D721Med (cell line): ENCODE results near the gene MMP19.
"Not testable (repeated sequence)": the region's sequence is repeated elsewhere in the genome, so short reads cannot be mapped to it uniquely, and the experiment has no call there.

Source experiments
- DNase-seq: peaks from one replicate; pipeline ENCODE4 v3.0.0; 2011; ENCODE audit warnings: low spot score; ENCODE audit not compliant: insufficient read length
- FAIRE-seq: peaks from 2 replicates; lab custom pipeline; 2011; peaks lifted over from hg19 to GRCh38; lab: Jason Lieb, UNC
- CTCF ChIP-seq: IDR thresholded peaks from 2 replicates; pipeline ENCODE4 v1.5.1; 2012; ENCODE audit warnings: mild to moderate bottlenecking, control low read depth; ENCODE audit not compliant: insufficient read depth; ENCODE audit errors: missing control alignments

The MMP19 gene

GRCh38 chr12:55842681-55843429 lies at the start of gene MMP19:
TSS of gene MMP19 (minus strand) at chr12:55842936. CDS start at chr12:55842830, 106 bp downstream.
- FAIRE-seq (no peak), DNase-seq (no peak)
- no peak for TF ChIP-seq CTCF

- TF ChIP-seq CTCF = no peak
- no peak for DNase-seq
- FAIRE-seq = no peak
Measured at GRCh38 chr12:55891310-55891709, 48.6 kb upstream of the MMP19 start.

- FAIRE-seq = no peak
- TF ChIP-seq CTCF = no peak
Measured at GRCh38 chr12:55885113-55885512, 42.4 kb upstream of the MMP19 start.

GRCh38 chr12:55877824-55878223 lies 35.1 kb upstream of the MMP19 start:
- no peak for FAIRE-seq
- no peak for TF ChIP-seq CTCF

More at GRCh38 chr12:55885113-55885512, 42.4 kb upstream of the MMP19 start:
- no peak for DNase-seq

GRCh38 chr12:55875704-55876467 lies 33.1 kb upstream of the MMP19 start:
- FAIRE-seq = no peak
- no peak for TF ChIP-seq CTCF
- DNase-seq = no peak

More at GRCh38 chr12:55877824-55878223, 35.1 kb upstream of the MMP19 start:
- no peak for DNase-seq

GRCh38 chr12:55874443-55874842 lies 31.7 kb upstream of the MMP19 start:
- no peak for TF ChIP-seq CTCF
- FAIRE-seq (no peak), DNase-seq (no peak)

- DNase-seq, FAIRE-seq: not testable (repeated sequence)
Measured at GRCh38 chr12:55866454-55867004, 23.8 kb upstream of the MMP19 start.
